Inflammatory macrophage treated with lipopolysaccharide for 1 hour (primary cell): ENCODE data around the gene SYT9.
"Not testable (repeated sequence)": the region's sequence is repeated elsewhere in the genome, so short reads cannot be mapped to it uniquely, and the experiment has no call there.

Experiments
- DNase-seq, 2 donors: peaks; one replicate each; pipeline ENCODE4 v3.0.0-alpha.2; 2020 to 2022

SYT9 gene

DNA sequence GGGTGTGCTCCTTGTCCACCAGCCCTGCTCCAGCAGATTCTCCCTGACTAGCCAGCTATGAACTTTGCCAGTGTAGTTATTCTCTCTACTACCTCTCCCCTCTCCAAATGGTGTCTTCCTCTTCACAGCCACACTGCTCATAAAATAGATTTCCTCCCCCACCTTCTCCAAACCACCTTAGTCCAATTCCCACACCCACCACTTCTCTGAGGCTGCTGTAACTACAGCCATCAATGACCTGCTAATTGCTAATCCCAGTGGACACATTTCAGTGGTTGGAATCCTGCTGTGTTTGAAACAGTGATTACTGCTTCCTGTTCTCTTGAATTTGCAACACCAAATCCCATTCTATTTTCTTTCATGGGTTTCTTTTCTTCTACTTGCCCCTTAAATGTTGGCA, 23.4 kb downstream of the SYT9 start:
- DNase-seq, result no peak

DNA sequence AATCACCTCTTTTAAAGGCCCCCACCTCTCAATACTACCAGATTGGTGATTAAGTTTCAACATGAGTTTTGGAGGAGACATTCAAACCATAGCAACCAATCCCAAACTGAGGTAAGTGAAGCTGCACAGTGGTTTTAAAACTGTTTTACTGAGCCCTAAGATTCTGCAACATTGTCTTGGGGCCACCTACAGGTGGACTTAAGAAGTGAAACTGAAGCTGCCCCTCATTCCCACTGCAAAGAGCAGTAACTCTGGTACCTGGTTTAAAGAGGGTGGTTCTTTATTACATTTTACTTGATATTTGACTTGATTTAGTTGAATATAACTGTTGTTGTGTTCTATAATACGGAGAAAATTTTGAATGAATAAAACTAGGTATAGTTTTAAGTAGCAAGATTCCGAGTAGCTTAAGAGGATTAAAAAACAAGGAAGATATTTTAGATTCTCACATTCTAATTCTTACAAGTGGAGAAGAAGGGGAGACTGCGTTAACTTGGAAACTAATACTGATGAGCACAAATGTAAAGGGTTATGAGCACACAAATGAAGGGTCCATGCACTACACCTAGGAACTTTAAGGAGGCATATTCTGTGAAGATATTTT, 26.7 kb downstream of the SYT9 start:
- peak in 1 of 2 donors; percentile 19 for DNase-seq

- DNase-seq, result no peak
These were observed 28.0 kb downstream of the SYT9 start for GRCh38 chr11:7279676-7280075.

GRCh38 chr11:7281079-7281478, 29.4 kb downstream of the SYT9 start:
- DNase-seq, result no peak

GRCh38 chr11:7281809-7282208, 30.1 kb downstream of the SYT9 start:
- no peak for DNase-seq

DNA sequence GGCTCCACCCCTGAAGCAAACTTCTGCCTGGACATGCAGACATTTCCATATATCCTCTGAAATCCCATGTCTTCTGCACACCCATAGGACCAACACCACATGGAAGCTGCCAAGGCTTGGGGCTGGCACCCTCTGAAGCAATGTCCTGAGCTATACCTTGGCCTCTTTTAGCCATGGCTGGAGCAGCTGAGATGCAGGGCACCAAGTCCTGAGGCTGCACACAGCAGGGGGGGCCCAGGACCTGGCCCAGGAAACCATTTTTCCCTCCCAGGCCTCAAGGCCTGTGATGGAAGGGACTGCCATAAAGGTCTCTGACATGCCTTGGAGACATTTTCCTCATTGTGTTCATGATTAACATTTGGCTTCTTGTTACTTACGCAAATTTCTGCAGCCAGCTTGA, 34.5 kb downstream of the SYT9 start:
- DNase-seq, result no peak

DNA sequence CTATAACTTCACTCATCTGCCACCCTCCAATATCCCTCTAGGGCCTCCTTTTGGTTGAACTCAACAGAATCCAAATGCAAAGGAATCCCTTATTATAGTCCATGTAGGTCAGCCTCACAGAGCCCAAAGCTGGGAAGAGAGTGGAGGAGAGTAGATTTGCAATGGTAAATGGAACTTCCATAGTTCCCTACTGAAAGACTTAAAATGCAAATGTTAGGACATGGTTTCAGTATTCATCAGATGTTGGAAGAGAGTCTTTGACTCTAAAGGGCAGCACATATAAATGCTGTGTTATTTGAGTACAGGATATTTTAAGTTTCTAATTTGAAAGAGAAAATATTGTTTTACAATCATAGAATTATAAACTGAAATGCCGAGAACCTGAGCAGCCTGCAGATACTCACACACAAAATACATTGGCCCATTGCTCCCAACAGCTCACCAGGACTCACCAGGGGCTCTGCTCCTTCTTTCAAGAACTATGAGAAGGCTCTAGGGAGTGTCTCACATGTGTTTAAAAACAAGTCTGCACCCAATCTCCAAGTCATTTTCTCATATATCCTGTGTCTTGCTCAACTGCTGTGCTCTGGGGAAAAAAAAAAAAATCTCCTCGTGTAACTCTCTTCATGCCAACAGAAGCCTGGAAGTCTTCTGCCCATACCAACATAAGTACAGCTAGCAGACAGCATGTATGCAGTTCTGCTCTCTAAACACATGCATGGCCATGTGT, 39.6 kb downstream of the SYT9 start:
- no peak for DNase-seq

DNA sequence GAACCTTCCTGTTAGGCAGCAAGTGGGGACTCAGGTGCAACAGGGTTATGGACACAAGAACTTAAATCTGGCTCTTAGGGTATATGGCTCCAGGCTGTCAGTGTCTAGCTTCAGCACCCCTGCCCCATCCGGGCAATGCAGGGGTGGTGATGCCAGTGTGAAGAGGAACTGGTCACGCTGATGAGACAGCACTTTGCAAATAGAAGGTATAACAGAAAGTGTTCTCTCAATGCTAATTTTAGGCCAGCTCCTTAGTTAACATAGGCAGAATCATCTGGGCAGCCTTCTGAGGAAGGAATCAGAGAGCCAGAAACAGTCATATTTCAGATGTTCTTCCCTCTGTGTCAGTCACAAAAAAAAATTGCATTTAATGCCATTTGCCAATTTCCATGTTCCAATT, 41.2 kb downstream of the SYT9 start:
- DNase-seq, result no peak

DNA sequence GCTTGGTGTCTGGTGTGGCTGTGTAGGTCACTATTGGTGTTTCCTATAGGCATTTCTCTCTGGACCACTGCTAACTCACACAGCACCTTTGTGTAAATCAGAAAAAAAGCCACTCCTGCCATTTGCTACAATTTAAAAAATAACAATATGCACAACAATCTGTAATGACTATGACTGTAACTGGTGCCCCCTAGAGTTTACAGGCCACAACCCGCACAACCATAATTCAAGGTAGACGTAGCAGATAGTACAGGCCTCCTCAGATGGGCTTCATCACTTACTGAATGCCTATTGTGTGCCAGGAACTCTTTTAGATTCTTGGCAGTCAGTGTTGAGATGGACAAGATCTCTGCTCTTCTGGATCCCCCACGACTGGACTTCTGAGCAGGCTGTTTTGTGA, 47.7 kb downstream of the SYT9 start:
- no peak for DNase-seq

DNA sequence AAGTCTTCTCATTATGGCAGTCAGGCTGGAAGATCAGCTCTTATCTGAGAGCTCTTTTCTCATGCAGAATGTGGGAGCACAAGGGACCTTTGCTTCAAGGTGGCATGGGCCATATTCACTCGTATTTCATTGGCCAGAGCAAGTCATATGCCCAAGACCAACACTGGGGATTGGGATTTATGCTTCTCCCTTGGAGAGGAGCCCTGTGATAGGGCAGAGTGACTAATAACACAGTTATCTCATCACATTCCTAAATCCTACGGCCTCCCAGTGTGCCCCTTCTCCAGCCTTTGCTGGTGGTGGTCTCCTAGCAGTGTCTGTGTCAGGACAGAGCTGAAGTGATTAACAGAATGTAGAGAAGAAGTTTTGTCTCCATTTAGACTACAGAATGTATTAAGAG, 48.6 kb downstream of the SYT9 start:
- DNase-seq, result no peak

DNA sequence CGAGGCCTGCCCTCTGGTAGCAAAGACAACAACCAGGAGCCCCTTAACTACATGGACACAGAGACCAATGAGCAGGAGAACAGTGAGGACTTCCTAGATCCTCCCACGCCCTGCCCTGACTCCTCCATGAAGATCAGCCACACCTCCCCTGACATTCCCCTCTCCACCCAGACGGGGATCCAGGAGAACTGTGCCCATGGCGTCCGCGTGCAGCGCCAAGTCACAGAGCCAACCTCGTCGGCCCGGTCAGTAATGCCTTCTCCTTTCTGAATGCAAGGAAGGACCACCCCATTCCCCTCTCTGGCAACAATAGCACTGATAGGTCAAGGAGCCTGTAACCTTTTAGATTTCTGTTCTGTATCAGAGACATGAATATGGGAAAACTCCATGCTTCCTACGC, 51.4 kb downstream of the SYT9 start:
- no peak for DNase-seq

DNA sequence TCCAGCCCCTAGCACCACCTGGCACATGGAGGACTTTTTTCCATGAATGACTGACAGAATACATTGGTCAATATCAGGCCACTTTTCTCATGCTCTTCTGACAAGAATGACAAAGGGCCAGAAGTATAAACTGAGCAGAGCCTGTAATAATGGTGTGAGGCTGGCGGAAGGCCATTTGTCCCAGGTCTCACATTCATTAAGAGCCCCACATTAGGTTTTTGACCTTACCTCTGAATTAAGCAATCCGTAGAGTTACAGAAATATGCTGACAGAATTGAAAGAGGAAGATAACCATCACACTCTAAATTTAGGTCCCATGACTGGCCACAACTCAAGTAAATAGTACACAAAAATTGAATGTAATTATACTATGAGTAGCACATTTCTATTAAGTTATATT, 55.2 kb downstream of the SYT9 start:
- DNase-seq, result peak in 1 of 2 donors; percentile 5

- DNase-seq, result peak; percentile 2 to 10
These were observed 56.1 kb downstream of the SYT9 start for GRCh38 chr11:7307836-7308235.

- DNase-seq, result no peak
These were observed 60.2 kb downstream of the SYT9 start for GRCh38 chr11:7311903-7312302.

DNA sequence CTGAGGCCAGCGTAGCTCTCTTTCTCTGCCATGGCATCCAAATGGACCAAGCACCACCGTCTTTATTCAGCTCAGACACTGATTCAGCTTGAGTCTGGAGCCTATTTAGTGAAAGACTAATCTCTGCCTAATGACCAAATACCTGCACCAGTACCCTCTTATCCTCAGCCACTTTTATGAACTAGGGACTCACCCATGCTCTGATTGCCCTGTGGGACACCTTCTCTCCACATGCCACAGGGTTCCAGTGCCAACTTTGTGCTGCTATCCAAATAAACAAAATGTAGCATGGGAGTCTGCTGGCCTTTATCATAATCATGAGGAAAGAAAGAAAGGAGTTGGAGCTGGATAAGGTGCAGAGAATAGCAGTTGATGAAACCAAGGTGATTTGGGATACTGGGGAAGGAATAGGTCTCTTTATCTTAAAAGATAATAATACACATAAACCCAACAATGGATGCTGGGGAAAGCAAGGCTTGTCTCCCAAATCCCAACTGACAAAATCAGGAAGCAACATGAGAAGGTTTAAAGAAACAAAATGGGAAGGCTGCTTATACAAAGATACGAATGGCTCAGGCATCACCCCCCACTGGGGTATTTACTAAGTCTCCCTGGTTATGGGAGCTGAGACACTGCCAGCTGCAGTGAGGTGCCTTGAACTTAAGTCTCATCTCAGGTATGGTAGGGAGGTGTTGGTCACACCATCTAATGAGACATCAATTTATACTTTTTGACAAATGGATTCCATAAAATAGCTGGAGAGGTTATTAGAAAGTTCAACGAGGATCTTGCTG, 63.3 kb downstream of the SYT9 start:
- DNase-seq, result no peak

- DNase-seq, result no peak
These were observed 67.8 kb downstream of the SYT9 start for GRCh38 chr11:7319501-7319900.

- no peak for DNase-seq
These were observed 68.6 kb downstream of the SYT9 start for GRCh38 chr11:7320306-7320705.

GRCh38 chr11:7321473-7322450, 70.1 kb downstream of the SYT9 start:
- no peak for DNase-seq

DNA sequence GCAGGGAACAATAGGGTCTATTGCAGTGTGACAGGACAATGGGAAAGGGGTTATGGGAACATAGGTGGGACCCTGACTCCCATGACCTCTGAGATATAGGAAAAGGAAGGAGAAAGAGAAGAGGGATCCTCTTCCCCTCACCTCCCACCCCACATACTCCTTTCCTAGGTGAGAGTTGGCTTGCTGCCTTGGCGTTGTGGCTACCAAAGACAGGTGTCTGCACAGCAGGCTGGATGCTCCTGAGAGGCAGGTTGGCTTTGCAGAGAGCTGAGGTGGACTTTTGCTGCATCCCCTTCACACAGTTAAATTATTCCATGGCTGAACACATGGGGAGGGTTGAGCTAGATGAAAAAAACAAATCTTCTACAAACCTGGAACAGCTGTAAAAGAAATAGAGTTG, 80.7 kb downstream of the SYT9 start:
- DNase-seq, result no peak

GRCh38 chr11:7332962-7333361, 81.3 kb downstream of the SYT9 start:
- no peak for DNase-seq

DNA sequence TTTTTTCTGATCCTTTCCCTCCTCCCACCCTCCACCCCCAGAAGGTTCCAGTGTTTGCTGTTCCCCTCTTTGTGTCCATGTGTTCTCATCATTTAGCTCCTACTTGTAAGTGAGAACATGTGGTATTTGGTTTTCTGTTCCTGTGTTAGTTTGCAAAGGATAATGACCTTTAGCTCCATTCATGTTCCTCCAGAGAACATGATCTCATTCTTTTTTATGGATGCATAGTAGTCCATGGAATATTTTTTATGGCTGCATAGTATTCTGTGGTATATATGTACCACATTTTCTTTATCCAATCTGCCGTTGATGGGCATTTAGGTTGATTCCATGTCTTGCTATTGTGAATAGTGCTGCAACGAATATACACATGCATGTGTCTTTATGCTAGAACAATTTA, 83.7 kb downstream of the SYT9 start:
- not testable (repeated sequence) for DNase-seq

DNA sequence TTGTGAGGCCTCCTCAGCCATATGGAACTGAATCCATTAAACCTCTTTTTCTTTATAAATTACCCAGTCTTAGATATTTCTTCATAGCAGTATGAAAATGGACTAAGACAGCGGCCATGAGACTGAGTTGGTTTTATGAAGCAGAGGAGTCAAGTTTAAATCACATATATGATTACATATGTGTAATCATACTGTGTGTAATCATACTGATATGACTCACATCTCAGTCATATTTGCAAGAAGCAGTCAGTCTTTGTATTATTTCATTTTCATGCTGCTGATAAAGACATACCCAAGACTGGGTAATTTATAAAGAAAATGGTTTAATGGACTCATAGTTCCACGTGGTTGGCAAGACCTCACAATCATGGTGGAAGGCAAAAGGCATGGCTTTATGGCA, 89.8 kb downstream of the SYT9 start:
- no peak for DNase-seq
